ENCODE results near the gene MICALL2. TPM values are rescaled to one million over a fixed set of nuclear protein-coding genes. Genes with fewer than 3 reads are reported as not detected.
A peak's percentile ranks its signal among the peaks of the same experiment; 100 is the strongest.

The MICALL2 gene
- not detected in 2 replicates for total RNA-seq (2014; rRNA removed; shearing (Covaris generic); ENCODE audit: low replicate concordance)

GRCh38 chr7:1458683-1459511, at the start of gene MICALL2:
TSS of gene MICALL2 (minus strand) at chr7:1459470. CDS start at chr7:1459326, 144 bp downstream.
- H3K4me3 ChIP-seq (ENCODE audit: low read length) = no peak within 1 kb of the TSS
- H3K4me2 ChIP-seq (ENCODE audit: low read depth, low read length, poor library complexity, severe bottlenecking) = no peak within 1 kb of the TSS
- H3K9me3 ChIP-seq (ENCODE audit: low read length) = no peaks in the 10 kb centered on the region
- H3K4me1 ChIP-seq (ENCODE audit: low read length) = no peaks in the 10 kb centered on the region
- no peaks in the 10 kb centered on the region for H3K79me2 ChIP-seq (ENCODE audit: low read length)
- no peak for DNase-seq
- no peak within 1 kb of the TSS for H3K27ac ChIP-seq (ENCODE audit: low read length)
- no peak within 1 kb of the TSS for H2AFZ ChIP-seq (ENCODE audit: low read length)
- no peaks in the 10 kb centered on the region for H3K9me2 ChIP-seq (replicated peaks; ENCODE audit: insufficient read depth, low read length)
- H3K27me3 ChIP-seq (ENCODE audit: low read length) = no peaks in the 10 kb centered on the region
- no peak within 1 kb of the TSS for H3K9ac ChIP-seq (ENCODE audit: low read length)
- no peaks in the 10 kb centered on the region for H4K20me1 ChIP-seq (ENCODE audit: insufficient read depth, low read depth, low read length)
- no peaks in the 10 kb centered on the region for H3K36me3 ChIP-seq (ENCODE audit: insufficient read depth, low read length)

GRCh38 chr7:1508277-1508758, 49.0 kb upstream of the MICALL2 start:
- H3K4me2 ChIP-seq (ENCODE audit: low read depth, low read length, poor library complexity, severe bottlenecking) = no peak overlapping the region
- peaks cover 25% of the 10 kb centered on the region for H3K4me1 ChIP-seq (ENCODE audit: low read length)
- no peaks in the 10 kb centered on the region for H3K9me2 ChIP-seq (replicated peaks; ENCODE audit: insufficient read depth, low read length)
- no peak for DNase-seq
- peaks cover 8% of the 10 kb centered on the region for H3K79me2 ChIP-seq (ENCODE audit: low read length)
- no peak overlapping the region for H3K9ac ChIP-seq (ENCODE audit: low read length)
- no peaks in the 10 kb centered on the region for H3K27me3 ChIP-seq (ENCODE audit: low read length)
- H3K27ac ChIP-seq (ENCODE audit: low read length) = no peak overlapping the region
- no peak overlapping the region for H3K4me3 ChIP-seq (ENCODE audit: low read length)
- peaks cover 6% of the 10 kb centered on the region for H4K20me1 ChIP-seq (ENCODE audit: insufficient read depth, low read depth, low read length)
- H3K36me3 ChIP-seq (ENCODE audit: insufficient read depth, low read length) = no peaks in the 10 kb centered on the region
- H3K9me3 ChIP-seq (ENCODE audit: low read length) = no peaks in the 10 kb centered on the region
- H2AFZ ChIP-seq (ENCODE audit: low read length) = no peak overlapping the region

GRCh38 chr7:1505731-1506550, 46.7 kb upstream of the MICALL2 start:
- Histone ChIP-seq H4K20me1 (ENCODE audit: insufficient read depth, low read depth, low read length) (peaks cover 19% of the 10 kb centered on the region), H2AFZ (ENCODE audit: low read length) (no peak overlapping the region), H3K4me1 (ENCODE audit: low read length) (peaks cover 42% of the 10 kb centered on the region), H3K9ac (ENCODE audit: low read length) (peak overlapping the region; percentile 94; the same call in 1 of the 2 replicates), H3K9me3 (ENCODE audit: low read length) (no peaks in the 10 kb centered on the region), H3K4me3 (ENCODE audit: low read length) (peak overlapping the region; percentile 98; the same call in 1 of the 2 replicates), H3K9me2 (replicated peaks; ENCODE audit: insufficient read depth, low read length) (no peaks in the 10 kb centered on the region), H3K27me3 (ENCODE audit: low read length) (no peaks in the 10 kb centered on the region), H3K4me2 (ENCODE audit: low read depth, low read length, poor library complexity, severe bottlenecking) (peak overlapping the region; percentile 97), H3K36me3 (ENCODE audit: insufficient read depth, low read length) (no peaks in the 10 kb centered on the region), H3K27ac (ENCODE audit: low read length) (no peak overlapping the region), H3K79me2 (ENCODE audit: low read length) (peaks cover 29% of the 10 kb centered on the region)
- peak; percentile 57 for DNase-seq

GRCh38 chr7:1503816-1504775, 44.8 kb upstream of the MICALL2 start, which contains the start of gene INTS1:
TSS of gene INTS1 (minus strand) at chr7:1504389. CDS start at chr7:1503960, 429 bp downstream.
- peak; percentile 97 for DNase-seq
- Histone ChIP-seq H3K9me2 (replicated peaks; ENCODE audit: insufficient read depth, low read length) (no peaks in the 10 kb centered on the region), H3K9me3 (ENCODE audit: low read length) (no peaks in the 10 kb centered on the region), H4K20me1 (ENCODE audit: insufficient read depth, low read depth, low read length) (peaks cover 19% of the 10 kb centered on the region), H3K36me3 (ENCODE audit: insufficient read depth, low read length) (no peaks in the 10 kb centered on the region), H3K9ac (ENCODE audit: low read length) (peak within 1 kb of the TSS; percentile 94), H3K79me2 (ENCODE audit: low read length) (peaks cover 29% of the 10 kb centered on the region), H3K4me2 (ENCODE audit: low read depth, low read length, poor library complexity, severe bottlenecking) (peak within 1 kb of the TSS; percentile 97), H3K4me3 (ENCODE audit: low read length) (peak within 1 kb of the TSS; percentile 98), H3K4me1 (ENCODE audit: low read length) (peaks cover 42% of the 10 kb centered on the region), H3K27ac (ENCODE audit: low read length) (no peak within 1 kb of the TSS), H2AFZ (ENCODE audit: low read length) (no peak within 1 kb of the TSS), H3K27me3 (ENCODE audit: low read length) (no peaks in the 10 kb centered on the region)

GRCh38 chr7:1503390-1503789, 44.1 kb upstream of the MICALL2 start:
- Histone ChIP-seq H3K4me3 (ENCODE audit: low read length) (peak overlapping the region; percentile 98), H3K4me1 (ENCODE audit: low read length) (peaks cover 41% of the 10 kb centered on the region), H3K36me3 (ENCODE audit: insufficient read depth, low read length) (no peaks in the 10 kb centered on the region), H4K20me1 (ENCODE audit: insufficient read depth, low read depth, low read length) (peaks cover 19% of the 10 kb centered on the region), H3K4me2 (ENCODE audit: low read depth, low read length, poor library complexity, severe bottlenecking) (peak overlapping the region; percentile 97), H3K27ac (ENCODE audit: low read length) (no peak overlapping the region), H3K9me3 (ENCODE audit: low read length) (no peaks in the 10 kb centered on the region), H2AFZ (ENCODE audit: low read length) (no peak overlapping the region), H3K9ac (ENCODE audit: low read length) (peak overlapping the region; percentile 94), H3K79me2 (ENCODE audit: low read length) (peaks cover 29% of the 10 kb centered on the region), H3K27me3 (ENCODE audit: low read length) (no peaks in the 10 kb centered on the region), H3K9me2 (replicated peaks; ENCODE audit: insufficient read depth, low read length) (no peaks in the 10 kb centered on the region)
- no peak for DNase-seq

- H3K27me3 ChIP-seq (ENCODE audit: low read length) = no peaks in the 10 kb centered on the region
- no peak overlapping the region for H2AFZ ChIP-seq (ENCODE audit: low read length)
- no peaks in the 10 kb centered on the region for H3K9me2 ChIP-seq (replicated peaks; ENCODE audit: insufficient read depth, low read length)
- H3K4me2 ChIP-seq (ENCODE audit: low read depth, low read length, poor library complexity, severe bottlenecking) = peak overlapping the region; percentile 97
- H3K4me1 ChIP-seq (ENCODE audit: low read length) = peaks cover 37% of the 10 kb centered on the region
- no peaks in the 10 kb centered on the region for H3K36me3 ChIP-seq (ENCODE audit: insufficient read depth, low read length)
- peaks cover 29% of the 10 kb centered on the region for H3K79me2 ChIP-seq (ENCODE audit: low read length)
- H3K27ac ChIP-seq (ENCODE audit: low read length) = no peak overlapping the region
- H4K20me1 ChIP-seq (ENCODE audit: insufficient read depth, low read depth, low read length) = peaks cover 19% of the 10 kb centered on the region
- H3K4me3 ChIP-seq (ENCODE audit: low read length) = peak overlapping the region; percentile 98
- no peaks in the 10 kb centered on the region for H3K9me3 ChIP-seq (ENCODE audit: low read length)
- DNase-seq = no peak
- peak overlapping the region; percentile 94 for H3K9ac ChIP-seq (ENCODE audit: low read length)
These were observed 43.6 kb upstream of the MICALL2 start for GRCh38 chr7:1502845-1503244.

- Histone ChIP-seq H2AFZ (ENCODE audit: low read length) (no peak overlapping the region), H3K79me2 (ENCODE audit: low read length) (peaks cover 29% of the 10 kb centered on the region), H3K36me3 (ENCODE audit: insufficient read depth, low read length) (no peaks in the 10 kb centered on the region), H3K4me2 (ENCODE audit: low read depth, low read length, poor library complexity, severe bottlenecking) (peak overlapping the region; percentile 97), H3K9ac (ENCODE audit: low read length) (no peak overlapping the region), H3K27ac (ENCODE audit: low read length) (no peak overlapping the region), H4K20me1 (ENCODE audit: insufficient read depth, low read depth, low read length) (peaks cover 19% of the 10 kb centered on the region), H3K4me1 (ENCODE audit: low read length) (peaks cover 34% of the 10 kb centered on the region), H3K9me2 (replicated peaks; ENCODE audit: insufficient read depth, low read length) (no peaks in the 10 kb centered on the region), H3K27me3 (ENCODE audit: low read length) (no peaks in the 10 kb centered on the region), H3K9me3 (ENCODE audit: low read length) (no peaks in the 10 kb centered on the region), H3K4me3 (ENCODE audit: low read length) (no peak overlapping the region)
- peak; percentile 58 for DNase-seq
These were observed 42.4 kb upstream of the MICALL2 start for GRCh38 chr7:1501487-1502270.

Measured in Karpas-422 (cell line).